ENCODE results near the gene LRRD1.
"Not testable (repeated sequence)": the region's sequence is repeated elsewhere in the genome, so short reads cannot be mapped to it uniquely, and the experiment has no call there.

Gene LRRD1

GRCh38 chr7:92192326-92192725 lies 13.4 kb upstream of the LRRD1 start:
- TF ChIP-seq ZC3H10 (CRISPR knock-in tag; IDR thresholded peaks at IDR 0.05) = no peak

GRCh38 chr7:92189246-92189645 lies 10.3 kb upstream of the LRRD1 start:
- not testable (repeated sequence) for ATAC-seq

More at GRCh38 chr7:92192326-92192725, 13.4 kb upstream of the LRRD1 start:
- ATAC-seq = no peak

- not testable (repeated sequence) for ATAC-seq
These were observed 5.4 kb upstream of the LRRD1 start for GRCh38 chr7:92184294-92184693.

DNA sequence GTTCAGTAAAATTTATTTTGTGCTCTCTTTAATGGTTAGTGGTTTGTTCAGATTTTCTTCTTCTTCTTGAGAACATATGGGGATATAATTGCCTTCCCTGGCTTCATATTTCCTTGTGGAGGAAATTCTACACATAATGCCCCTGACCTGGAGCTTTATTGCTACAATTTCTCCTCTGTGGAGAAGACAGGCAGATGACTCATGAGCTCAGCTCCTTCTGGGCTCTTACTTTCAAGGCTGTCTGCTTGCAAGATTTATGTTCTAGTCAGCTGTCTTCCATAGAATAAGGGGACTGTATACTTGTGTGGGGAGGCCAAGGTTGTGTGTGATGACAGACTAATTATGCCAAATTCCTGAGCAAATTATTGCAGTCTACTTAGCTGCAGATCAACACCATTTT lies 1.6 kb downstream of the LRRD1 start:
- no peak for TF ChIP-seq ZNF565 (CRISPR knock-in tag; conservative IDR thresholded peaks at IDR 0.05; ENCODE audit: low read depth)
- TF ChIP-seq CSDC2 (CRISPR knock-in tag; IDR thresholded peaks at IDR 0.05) = no peak
- peak; percentile 32; the same call in 1 of the 2 replicates for TF ChIP-seq ZC3H10 (CRISPR knock-in tag; IDR thresholded peaks at IDR 0.05)
- TF ChIP-seq, protein P1, sequence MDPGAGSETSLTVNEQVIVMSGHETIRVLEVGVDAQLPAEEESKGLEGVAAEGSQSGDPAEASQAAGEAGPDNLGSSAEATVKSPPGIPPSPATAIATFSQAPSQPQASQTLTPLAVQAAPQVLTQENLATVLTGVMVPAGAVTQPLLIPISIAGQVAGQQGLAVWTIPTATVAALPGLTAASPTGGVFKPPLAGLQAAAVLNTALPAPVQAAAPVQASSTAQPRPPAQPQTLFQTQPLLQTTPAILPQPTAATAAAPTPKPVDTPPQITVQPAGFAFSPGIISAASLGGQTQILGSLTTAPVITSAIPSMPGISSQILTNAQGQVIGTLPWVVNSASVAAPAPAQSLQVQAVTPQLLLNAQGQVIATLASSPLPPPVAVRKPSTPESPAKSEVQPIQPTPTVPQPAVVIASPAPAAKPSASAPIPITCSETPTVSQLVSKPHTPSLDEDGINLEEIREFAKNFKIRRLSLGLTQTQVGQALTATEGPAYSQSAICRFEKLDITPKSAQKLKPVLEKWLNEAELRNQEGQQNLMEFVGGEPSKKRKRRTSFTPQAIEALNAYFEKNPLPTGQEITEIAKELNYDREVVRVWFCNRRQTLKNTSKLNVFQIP (CRISPR knock-in tag; IDR thresholded peaks at IDR 0.05; ENCODE audit: borderline replicate concordance, low read depth) = no peak
- no peak for TF ChIP-seq OSR1 (CRISPR knock-in tag; IDR thresholded peaks at IDR 0.05)
- ATAC-seq = peak; percentile 56

GRCh38 chr7:92169529-92169928 lies 9.4 kb downstream of the LRRD1 start:
- ATAC-seq = not testable (repeated sequence)

GRCh38 chr7:92161271-92161670 lies 17.7 kb downstream of the LRRD1 start:
- no peak for ATAC-seq
- TF ChIP-seq PATZ1 (CRISPR knock-in tag; IDR thresholded peaks at IDR 0.05; ENCODE audit: borderline replicate concordance) (no peak), CSDC2 (CRISPR knock-in tag; IDR thresholded peaks at IDR 0.05) (no peak), ZNF565 (CRISPR knock-in tag; conservative IDR thresholded peaks at IDR 0.05; ENCODE audit: low read depth) (no peak), ARNTL (CRISPR knock-in tag; IDR thresholded peaks at IDR 0.05; ENCODE audit: borderline replicate concordance, low read depth) (no peak)
- TF ChIP-seq, protein P2, sequence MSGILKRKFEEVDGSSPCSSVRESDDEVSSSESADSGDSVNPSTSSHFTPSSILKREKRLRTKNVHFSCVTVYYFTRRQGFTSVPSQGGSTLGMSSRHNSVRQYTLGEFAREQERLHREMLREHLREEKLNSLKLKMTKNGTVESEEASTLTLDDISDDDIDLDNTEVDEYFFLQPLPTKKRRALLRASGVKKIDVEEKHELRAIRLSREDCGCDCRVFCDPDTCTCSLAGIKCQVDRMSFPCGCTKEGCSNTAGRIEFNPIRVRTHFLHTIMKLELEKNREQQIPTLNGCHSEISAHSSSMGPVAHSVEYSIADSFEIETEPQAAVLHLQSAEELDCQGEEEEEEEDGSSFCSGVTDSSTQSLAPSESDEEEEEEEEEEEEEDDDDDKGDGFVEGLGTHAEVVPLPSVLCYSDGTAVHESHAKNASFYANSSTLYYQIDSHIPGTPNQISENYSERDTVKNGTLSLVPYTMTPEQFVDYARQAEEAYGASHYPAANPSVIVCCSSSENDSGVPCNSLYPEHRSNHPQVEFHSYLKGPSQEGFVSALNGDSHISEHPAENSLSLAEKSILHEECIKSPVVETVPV (CRISPR knock-in tag; IDR thresholded peaks at IDR 0.05) = no peak

DNA sequence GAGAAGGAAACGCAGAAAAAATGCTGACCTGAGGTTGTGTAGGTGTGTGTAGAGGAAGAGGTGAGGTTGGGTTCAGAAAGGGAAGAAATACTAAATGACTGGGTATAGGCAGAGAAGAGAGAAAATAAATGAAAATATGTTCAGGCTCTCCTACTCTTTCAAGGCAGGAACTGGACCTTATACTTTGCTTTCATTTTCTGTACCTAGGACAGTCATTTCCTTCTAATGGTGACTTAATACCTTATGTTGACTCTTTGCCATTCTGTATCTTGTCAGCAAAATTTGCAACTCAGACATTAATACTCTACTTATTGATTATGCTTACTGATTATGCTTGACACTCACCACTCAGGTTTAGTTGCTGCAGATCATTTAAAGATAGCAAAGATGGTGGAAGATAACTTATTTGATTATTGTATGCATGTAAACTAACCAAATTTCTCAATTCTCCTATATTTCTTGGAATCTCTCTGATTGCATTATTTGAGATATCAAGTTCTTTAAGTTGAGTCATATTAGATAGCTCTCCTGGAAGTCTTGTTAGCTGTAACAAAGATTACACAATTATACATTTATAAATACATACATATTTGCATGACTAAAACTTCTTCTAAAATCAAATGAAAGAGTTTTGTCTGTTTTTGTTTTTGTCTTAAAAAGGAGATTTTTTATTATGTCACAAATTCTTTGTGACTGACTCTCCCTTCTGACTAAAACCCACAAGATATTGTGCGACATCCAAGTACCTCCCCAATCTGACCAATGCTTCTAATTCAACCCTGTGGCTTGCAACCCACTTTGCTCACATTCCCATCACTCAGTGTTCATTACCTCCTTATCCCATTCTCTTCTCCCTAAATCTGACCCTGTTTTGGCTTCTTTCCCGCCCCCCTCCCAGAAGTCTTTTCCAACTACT lies 20.0 kb downstream of the LRRD1 start:
- TF ChIP-seq ISL1 (CRISPR knock-in tag; IDR thresholded peaks at IDR 0.05) = no peak
- TF ChIP-seq, protein P1 (CRISPR knock-in tag; IDR thresholded peaks at IDR 0.05; ENCODE audit: borderline replicate concordance, low read depth) = no peak
- no peak for TF ChIP-seq ZNF70 (CRISPR knock-in tag; IDR thresholded peaks at IDR 0.05)
- no peak for TF ChIP-seq ZC3H10 (CRISPR knock-in tag; IDR thresholded peaks at IDR 0.05)
- TF ChIP-seq SNAI2 (CRISPR knock-in tag; IDR thresholded peaks at IDR 0.05) = no peak
- no peak for TF ChIP-seq ZNF8 (CRISPR knock-in tag; IDR thresholded peaks at IDR 0.05)
- TF ChIP-seq ZFP3 (CRISPR knock-in tag; IDR thresholded peaks at IDR 0.05) = no peak
- peak; percentile 88 for ATAC-seq
